Measurements from ENCODE around the gene TNIK.

GRCh38 chr3:171249245-171249644 lies 211.0 kb downstream of the TNIK start:
- TF ChIP-seq POLR2A (IDR thresholded peaks at IDR 0.05; ENCODE audit: low read depth, low read length) (no peak), POLR2AphosphoS5 (IDR thresholded peaks at IDR 0.05; ENCODE audit: low read depth, low read length) (no peak)

Measured in GM12892 (cell line).